ENCODE results near the gene ZNF423.

The ZNF423 gene

DNA sequence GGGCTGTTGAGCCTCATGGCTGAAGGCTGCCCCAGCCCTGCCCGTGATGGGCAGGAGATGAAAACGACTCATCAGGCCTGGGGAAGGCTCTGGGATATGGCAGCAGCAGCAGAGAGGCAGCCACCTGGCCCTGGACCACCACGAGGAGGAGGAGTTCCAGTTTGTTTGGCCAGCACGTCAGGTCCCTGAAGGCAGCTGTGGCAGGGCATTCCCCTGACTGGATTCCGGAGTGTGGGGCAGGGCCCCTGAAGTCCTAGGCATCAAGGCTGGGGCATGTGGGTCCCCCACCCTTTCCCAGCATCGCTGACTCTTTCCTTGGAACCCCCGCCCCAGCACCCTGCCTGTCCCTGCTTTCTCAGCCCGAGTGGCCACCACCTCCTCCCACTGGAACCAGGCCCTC lies 197.4 kb downstream of the ZNF423 start:
- DNase-seq (ENCODE audit: low read depth), result no peak
- TF ChIP-seq, protein P1, sequence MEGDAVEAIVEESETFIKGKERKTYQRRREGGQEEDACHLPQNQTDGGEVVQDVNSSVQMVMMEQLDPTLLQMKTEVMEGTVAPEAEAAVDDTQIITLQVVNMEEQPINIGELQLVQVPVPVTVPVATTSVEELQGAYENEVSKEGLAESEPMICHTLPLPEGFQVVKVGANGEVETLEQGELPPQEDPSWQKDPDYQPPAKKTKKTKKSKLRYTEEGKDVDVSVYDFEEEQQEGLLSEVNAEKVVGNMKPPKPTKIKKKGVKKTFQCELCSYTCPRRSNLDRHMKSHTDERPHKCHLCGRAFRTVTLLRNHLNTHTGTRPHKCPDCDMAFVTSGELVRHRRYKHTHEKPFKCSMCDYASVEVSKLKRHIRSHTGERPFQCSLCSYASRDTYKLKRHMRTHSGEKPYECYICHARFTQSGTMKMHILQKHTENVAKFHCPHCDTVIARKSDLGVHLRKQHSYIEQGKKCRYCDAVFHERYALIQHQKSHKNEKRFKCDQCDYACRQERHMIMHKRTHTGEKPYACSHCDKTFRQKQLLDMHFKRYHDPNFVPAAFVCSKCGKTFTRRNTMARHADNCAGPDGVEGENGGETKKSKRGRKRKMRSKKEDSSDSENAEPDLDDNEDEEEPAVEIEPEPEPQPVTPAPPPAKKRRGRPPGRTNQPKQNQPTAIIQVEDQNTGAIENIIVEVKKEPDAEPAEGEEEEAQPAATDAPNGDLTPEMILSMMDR (IDR thresholded peaks at IDR 0.05; ENCODE audit: low read depth, low read length, missing control alignments), result no peak

DNA sequence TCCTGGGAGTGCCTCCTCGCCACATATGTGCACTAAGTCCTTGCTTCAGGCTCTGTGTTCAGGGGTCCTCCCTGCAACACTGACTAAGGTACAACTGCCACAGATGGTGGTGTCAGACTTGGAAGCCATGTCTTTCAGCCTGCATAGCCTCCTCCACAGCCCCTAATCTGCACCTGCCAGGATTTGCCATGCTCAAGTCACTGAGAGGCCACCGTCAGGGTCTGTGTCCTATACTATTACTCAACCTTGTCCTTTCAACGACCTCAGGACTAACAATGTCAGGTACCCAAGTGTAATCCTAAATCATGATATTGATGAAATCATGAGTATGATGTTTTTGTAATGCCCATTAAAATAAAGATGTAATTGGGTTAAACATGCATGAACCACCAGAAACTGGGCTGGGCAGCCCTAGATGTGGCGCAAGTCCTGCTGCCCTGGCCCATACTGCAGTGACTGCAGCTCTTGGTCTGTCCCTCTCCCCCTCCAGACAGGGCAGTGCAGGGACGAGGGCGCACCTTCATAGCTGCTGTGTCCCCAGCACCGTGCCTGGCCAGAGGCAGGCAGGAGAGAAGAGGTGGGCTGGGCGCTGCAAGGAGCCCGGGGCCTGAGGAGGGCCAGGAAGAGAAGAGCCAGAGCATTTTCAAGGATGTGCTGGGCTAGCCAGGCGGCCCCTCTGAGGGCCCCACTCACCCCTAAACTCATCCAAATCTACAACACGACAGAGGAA lies 198.0 kb downstream of the ZNF423 start:
- H3K4me3 ChIP-seq (ENCODE audit: low read depth, low read length), result no peak overlapping the region
- TF ChIP-seq, protein P1 (IDR thresholded peaks at IDR 0.05; ENCODE audit: low read depth, low read length, missing control alignments), result no peak
- no peak for DNase-seq (ENCODE audit: low read depth)

More for the DNA sequence above, 197.4 kb downstream of the ZNF423 start:
- no peak overlapping the region for H3K4me3 ChIP-seq (ENCODE audit: low read depth, low read length)

DNA sequence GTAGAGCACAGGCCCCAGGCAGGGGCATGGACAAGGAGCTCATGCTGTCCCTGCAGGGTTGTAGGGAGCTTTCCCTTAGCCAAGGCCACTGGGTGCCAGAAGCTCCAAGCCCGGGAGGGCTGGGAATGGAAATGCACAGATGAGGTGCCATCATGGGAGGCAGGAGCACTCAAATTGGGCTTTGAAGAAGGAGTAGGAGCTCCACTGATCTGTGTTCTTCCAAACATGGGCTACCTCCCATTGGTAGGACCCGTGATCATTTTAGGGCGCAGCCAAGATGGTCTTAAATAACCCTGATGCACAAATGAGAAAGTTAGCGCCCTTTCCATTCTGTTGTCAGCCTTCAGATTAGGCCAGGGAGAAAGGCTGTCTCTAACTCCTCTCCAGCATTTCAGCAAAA lies 201.5 kb downstream of the ZNF423 start:
- H3K4me3 ChIP-seq (ENCODE audit: low read depth, low read length), result no peak overlapping the region
- TF ChIP-seq, protein P1 (IDR thresholded peaks at IDR 0.05; ENCODE audit: low read depth, low read length, missing control alignments), result no peak
- DNase-seq (ENCODE audit: low read depth), result no peak

DNA sequence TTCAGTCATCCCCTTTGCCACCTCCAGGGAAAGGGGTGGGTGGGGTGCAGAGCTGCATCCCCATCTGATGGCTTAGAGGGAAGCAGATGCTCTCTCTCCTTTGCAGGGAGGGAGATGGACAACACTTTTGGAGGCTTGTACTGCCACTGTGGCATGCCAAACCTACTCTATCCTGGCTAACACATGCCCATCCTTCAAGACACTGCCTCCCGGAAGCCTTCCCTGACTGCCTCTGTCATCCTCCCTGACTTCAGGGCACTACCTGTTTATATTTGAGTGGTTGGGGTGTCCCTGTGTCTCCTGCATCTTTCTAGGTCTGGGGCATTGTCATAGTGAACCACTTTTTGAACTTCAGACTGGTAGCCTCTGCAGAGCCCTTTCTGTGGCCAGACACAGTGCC lies 202.3 kb downstream of the ZNF423 start:
- TF ChIP-seq, protein P1 (IDR thresholded peaks at IDR 0.05; ENCODE audit: low read depth, low read length, missing control alignments), result no peak
- H3K4me3 ChIP-seq (ENCODE audit: low read depth, low read length), result no peak overlapping the region
- DNase-seq (ENCODE audit: low read depth), result no peak

DNA sequence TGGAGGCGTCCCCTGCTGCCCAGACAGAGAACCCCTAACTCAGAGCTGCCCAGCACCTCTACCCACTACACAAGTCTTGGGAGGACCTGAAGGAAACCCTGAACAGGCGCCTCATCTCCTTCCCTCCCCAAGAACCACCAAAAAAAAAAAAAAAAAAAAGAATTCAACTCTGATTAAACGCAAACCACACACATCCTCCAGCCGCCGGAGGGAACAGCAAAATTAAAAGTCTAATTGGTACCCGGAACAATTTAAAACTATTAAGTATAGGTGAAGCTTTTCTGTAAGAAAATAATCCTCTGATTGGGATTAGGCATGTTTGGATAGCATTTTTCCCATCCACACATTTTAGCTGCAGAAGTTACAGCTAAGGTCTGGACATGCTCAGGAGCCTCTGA lies 202.7 kb downstream of the ZNF423 start:
- TF ChIP-seq, protein P1 (IDR thresholded peaks at IDR 0.05; ENCODE audit: low read depth, low read length, missing control alignments), result no peak
- DNase-seq (ENCODE audit: low read depth), result no peak
- H3K4me3 ChIP-seq (ENCODE audit: low read depth, low read length), result no peak overlapping the region

DNA sequence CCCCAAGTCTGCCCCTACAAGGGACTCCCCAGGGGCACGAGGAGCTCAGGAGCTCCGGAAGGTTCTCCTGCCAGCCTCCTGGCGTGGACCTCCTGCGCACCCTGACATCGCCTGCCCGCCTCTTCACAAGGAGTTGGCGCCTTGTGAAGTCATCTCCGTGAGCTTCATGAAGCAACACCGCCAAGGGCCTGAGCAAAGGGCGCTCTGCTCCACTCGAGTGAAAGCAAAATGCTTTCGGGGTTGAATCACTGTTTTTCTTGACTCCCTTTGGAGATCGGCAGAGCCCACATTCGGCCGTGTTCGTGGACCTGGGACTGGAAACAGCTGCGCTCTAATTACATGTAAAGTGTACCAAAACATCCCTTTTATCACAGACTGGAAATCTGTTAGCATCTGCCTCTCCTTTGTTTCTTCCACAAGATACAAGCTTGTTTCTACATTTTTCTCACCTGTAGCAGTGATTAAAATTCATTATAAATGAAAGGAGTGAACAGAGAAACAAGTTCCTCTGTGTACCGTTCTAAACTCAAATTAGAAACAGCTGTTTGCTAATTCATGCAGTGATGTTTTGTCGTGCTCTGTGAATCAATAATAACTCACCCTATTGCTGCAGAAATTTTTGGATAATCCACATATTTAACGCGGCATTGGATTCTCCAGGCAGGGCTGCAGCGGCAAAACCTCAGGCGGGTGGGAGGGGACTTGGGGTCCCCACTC lies 203.3 kb downstream of the ZNF423 start:
- DNase-seq (ENCODE audit: low read depth), result no peak
- TF ChIP-seq, protein P1 (IDR thresholded peaks at IDR 0.05; ENCODE audit: low read depth, low read length, missing control alignments), result no peak
- H3K4me3 ChIP-seq (ENCODE audit: low read depth, low read length), result no peak overlapping the region

Measured in GM12864 (cell line).